Endothelial cell of umbilical vein (primary cell): ENCODE results near the gene CKAP5.

Experiments used
- CTCF ChIP-seq, 2 donors: IDR thresholded peaks; 1 replicate in 1 of 2; 2 replicates in 1 of 2; pipeline ENCODE4 v1.5.1; 2011; ENCODE audit warnings: low read length in 2 of 2, mild to moderate bottlenecking in 2 of 2, moderate library complexity in 2 of 2, control low read depth in 1 of 2, inconsistent platforms in 1 of 2, low read depth in 1 of 2; ENCODE audit not compliant: insufficient read depth in 1 of 2; ENCODE audit errors: extremely low read depth in 1 of 2
- EZH2 ChIP-seq: IDR thresholded peaks from 2 replicates; pipeline ENCODE4 v1.6.1; 2012; ENCODE audit warnings: borderline replicate concordance, low read depth, mild to moderate bottlenecking, moderate library complexity, low read length, inconsistent platforms; ENCODE audit not compliant: severe bottlenecking
- MAX ChIP-seq: IDR thresholded peaks from 2 replicates; pipeline ENCODE4 v1.6.1; 2011; ENCODE audit not compliant: insufficient read depth, insufficient read length
- POLR2A ChIP-seq: IDR thresholded peaks from 2 replicates; pipeline ENCODE4 v1.6.1; 2012; ENCODE audit warnings: low read depth, mild to moderate bottlenecking, control low read depth, low read length
- POLR2AphosphoS5 ChIP-seq: IDR thresholded peaks from 2 replicates; pipeline ENCODE4 v1.6.1; 2012; ENCODE audit warnings: low read depth, mild to moderate bottlenecking, control low read depth, low read length, moderate library complexity; ENCODE audit not compliant: insufficient read depth

- TF ChIP-seq CTCF (IDR thresholded peaks at IDR 0.05; ENCODE audit: extremely low read depth in 1 of 2, insufficient read depth in 1 of 2, low read depth in 1 of 2, low read length in 2 of 2) = no peak
- no peak for TF ChIP-seq POLR2A
- TF ChIP-seq POLR2AphosphoS5 = no peak
- no peak for TF ChIP-seq EZH2
- TF ChIP-seq MAX = no peak
These were observed 49.7 kb upstream of the CKAP5 start for GRCh38 chr11:46895821-46896220.
